Fibroblast of lung (primary cell): ENCODE results near the gene MYZAP. TPM values are rescaled to one million over a fixed set of nuclear protein-coding genes. Genes with fewer than 3 reads are reported as not detected.

Experiments
- DNase-seq, 2 donors: peaks; one replicate each; pipeline versions ENCODE4 v3.0.0 to v3.0.0-alpha.2; 2010; ENCODE audit warnings: low read depth in 2 of 2
- H2AFZ ChIP-seq: 2 replicates; pipeline ENCODE4 v1.5.1; 2012; ENCODE audit warnings: low read length, control low read depth, inconsistent platforms
- H3K27ac ChIP-seq: 2 replicates; pipeline ENCODE4 v1.5.1; 2011; ENCODE audit warnings: low read length, control low read depth; ENCODE audit not compliant: insufficient read depth
- H3K27me3 ChIP-seq: 2 replicates; pipeline ENCODE4 v1.5.1; 2011; ENCODE audit warnings: mild to moderate bottlenecking, low read length; ENCODE audit not compliant: control insufficient read depth, insufficient read depth
- H3K36me3 ChIP-seq: 2 replicates; pipeline ENCODE4 v1.5.1; 2011; ENCODE audit warnings: low read length; ENCODE audit not compliant: control insufficient read depth, insufficient read depth
- H3K4me1 ChIP-seq: 2 replicates; pipeline ENCODE4 v1.5.1; 2011; ENCODE audit warnings: low read length; ENCODE audit not compliant: control insufficient read depth, insufficient read depth; ENCODE audit errors: extremely low read depth
- H3K4me2 ChIP-seq: 2 replicates; pipeline ENCODE4 v1.5.1; 2011; ENCODE audit warnings: low read length, control low read depth; ENCODE audit not compliant: insufficient read depth; ENCODE audit errors: extremely low read depth
- H3K4me3 ChIP-seq, 4 experiments: fragments of 200-600 bp in 1 of 4; sonication (generic) in 1 of 4; replicated peaks in 1 of 4; 2 replicates each; pipeline ENCODE4 v1.5.1; 2011 to 2016; ENCODE audit warnings: low read length in 4 of 4, low read depth in 3 of 4, mild to moderate bottlenecking in 3 of 4, control low read depth in 2 of 4, inconsistent platforms in 1 of 4, mixed read lengths in 1 of 4; ENCODE audit not compliant: insufficient read depth in 1 of 4; ENCODE audit errors: control extremely low read depth in 1 of 4
- H3K79me2 ChIP-seq: 2 replicates; pipeline ENCODE4 v1.5.1; 2012; ENCODE audit warnings: mild to moderate bottlenecking, low read length, inconsistent platforms; ENCODE audit not compliant: control insufficient read depth, insufficient read depth
- H3K9ac ChIP-seq: 2 replicates; pipeline ENCODE4 v1.5.1; 2011; ENCODE audit warnings: mild to moderate bottlenecking, low read length, control low read depth; ENCODE audit not compliant: insufficient read depth
- H3K9me3 ChIP-seq: 2 replicates; pipeline ENCODE4 v1.5.1; 2012; ENCODE audit warnings: low read depth, low read length; ENCODE audit not compliant: control insufficient read depth, insufficient read depth
- H4K20me1 ChIP-seq: 2 replicates; pipeline ENCODE4 v1.5.1; 2011; ENCODE audit warnings: low read length; ENCODE audit not compliant: control insufficient read depth, insufficient read depth; ENCODE audit errors: extremely low read depth
- EZH2 ChIP-seq: IDR thresholded peaks from 2 replicates; pipeline ENCODE4 v1.5.1; 2012; ENCODE audit warnings: low read length, control low read depth, mild to moderate bottlenecking; ENCODE audit errors: missing control alignments
- polyA plus RNA-seq, 2 donors: library from polyadenylated mRNA; depleted of rRNA in 1 of 2; stranded (reverse) in 1 of 2; unstranded in 1 of 2; fragments of >200 nt; gene quantifications; 2 replicates each; pipeline ENCODE4 v1.2.1, GENCODE V29; 2011 to 2012; ENCODE audit warnings: missing spikeins in 1 of 2
- total RNA-seq: library from RNA; depleted of rRNA; stranded (reverse); fragments of >200 nt; gene quantifications from 2 replicates; pipeline ENCODE4 v1.2.1, GENCODE V29; 2014
- TF ChIP-seq, protein P1 (sequence below), 2 donors: IDR thresholded peaks in 1 of 2; conservative IDR thresholded peaks in 1 of 2; 1 replicate in 1 of 2; 2 replicates in 1 of 2; pipeline ENCODE4 v1.5.1; 2011 to 2012; ENCODE audit warnings: low read length in 2 of 2, control low read depth in 1 of 2, inconsistent platforms in 1 of 2, low read depth in 1 of 2, mild to moderate bottlenecking in 1 of 2

MYZAP gene
- total and polyA plus RNA-seq, 2 donors (not counting 1 experiment from before 2014, with no cell fraction given), result 0.17 TPM; not detected in 1

DNA sequence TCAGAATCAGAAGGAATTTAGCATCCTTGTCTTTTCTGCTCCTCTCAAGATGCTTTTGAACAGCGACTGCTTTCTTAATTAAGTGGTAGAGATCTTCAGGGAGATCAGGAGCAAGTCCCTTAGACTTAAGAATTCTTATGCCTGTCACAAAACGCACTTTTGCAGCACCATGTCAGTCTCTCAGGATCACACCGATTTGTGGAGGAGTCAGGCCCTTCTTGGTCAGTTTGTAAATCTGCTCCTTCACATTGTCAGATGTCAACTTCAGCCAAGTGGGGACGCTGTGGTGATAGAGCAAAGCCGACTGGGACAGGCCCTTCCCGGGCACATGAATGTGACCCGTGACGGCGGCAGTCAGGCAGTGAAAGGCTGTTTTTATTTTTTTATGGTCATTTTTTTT, 35.7 kb upstream of the MYZAP start:
- no peak for DNase-seq
- Histone ChIP-seq H4K20me1 (no peaks in the 10 kb centered on the region), H3K27ac (no peak overlapping the region), H3K9ac (no peak overlapping the region), H3K4me3 (no peak overlapping the region), H2AFZ (no peak overlapping the region), H3K4me1 (peaks cover 3% of the 10 kb centered on the region), H3K4me2 (no peak overlapping the region), H3K9me3 (no peaks in the 10 kb centered on the region), H3K79me2 (no peaks in the 10 kb centered on the region), H3K27me3 (no peaks in the 10 kb centered on the region), H3K36me3 (no peaks in the 10 kb centered on the region)
- TF ChIP-seq EZH2, result no peak
- TF ChIP-seq, protein P1, sequence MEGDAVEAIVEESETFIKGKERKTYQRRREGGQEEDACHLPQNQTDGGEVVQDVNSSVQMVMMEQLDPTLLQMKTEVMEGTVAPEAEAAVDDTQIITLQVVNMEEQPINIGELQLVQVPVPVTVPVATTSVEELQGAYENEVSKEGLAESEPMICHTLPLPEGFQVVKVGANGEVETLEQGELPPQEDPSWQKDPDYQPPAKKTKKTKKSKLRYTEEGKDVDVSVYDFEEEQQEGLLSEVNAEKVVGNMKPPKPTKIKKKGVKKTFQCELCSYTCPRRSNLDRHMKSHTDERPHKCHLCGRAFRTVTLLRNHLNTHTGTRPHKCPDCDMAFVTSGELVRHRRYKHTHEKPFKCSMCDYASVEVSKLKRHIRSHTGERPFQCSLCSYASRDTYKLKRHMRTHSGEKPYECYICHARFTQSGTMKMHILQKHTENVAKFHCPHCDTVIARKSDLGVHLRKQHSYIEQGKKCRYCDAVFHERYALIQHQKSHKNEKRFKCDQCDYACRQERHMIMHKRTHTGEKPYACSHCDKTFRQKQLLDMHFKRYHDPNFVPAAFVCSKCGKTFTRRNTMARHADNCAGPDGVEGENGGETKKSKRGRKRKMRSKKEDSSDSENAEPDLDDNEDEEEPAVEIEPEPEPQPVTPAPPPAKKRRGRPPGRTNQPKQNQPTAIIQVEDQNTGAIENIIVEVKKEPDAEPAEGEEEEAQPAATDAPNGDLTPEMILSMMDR (conservative IDR thresholded peaks at IDR 0.05 in 1 of 2, IDR thresholded peaks at IDR 0.05 in 1 of 2; ENCODE audit: low read depth in 1 of 2, low read length in 2 of 2), result no peak

DNA sequence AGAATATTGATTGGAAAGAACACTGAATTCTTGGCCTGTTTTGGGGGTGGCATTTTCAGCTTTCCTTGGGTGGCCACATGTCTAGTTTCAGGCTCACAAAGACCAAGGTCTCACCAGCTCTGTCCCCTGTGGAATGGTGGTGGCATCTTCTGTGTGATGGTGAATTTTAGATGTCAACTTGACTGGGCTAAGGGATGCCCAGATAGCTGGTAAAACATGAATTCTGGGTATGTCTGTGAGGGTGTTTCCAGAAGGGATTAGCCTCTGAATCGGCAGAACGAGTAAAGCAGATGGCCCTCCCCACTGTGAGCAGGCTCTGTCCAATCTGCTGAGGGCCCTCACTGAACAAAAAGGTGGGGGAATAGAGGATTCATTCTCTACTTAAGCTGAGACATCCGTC, 34.4 kb upstream of the MYZAP start:
- Histone ChIP-seq H3K4me3 (no peak overlapping the region), H3K27ac (no peak overlapping the region), H2AFZ (no peak overlapping the region), H3K9me3 (no peaks in the 10 kb centered on the region), H3K36me3 (no peaks in the 10 kb centered on the region), H3K79me2 (no peaks in the 10 kb centered on the region), H3K9ac (no peak overlapping the region), H3K27me3 (no peaks in the 10 kb centered on the region), H3K4me2 (no peak overlapping the region), H3K4me1 (no peaks in the 10 kb centered on the region), H4K20me1 (no peaks in the 10 kb centered on the region)
- no peak for DNase-seq
- TF ChIP-seq EZH2, result no peak

DNA sequence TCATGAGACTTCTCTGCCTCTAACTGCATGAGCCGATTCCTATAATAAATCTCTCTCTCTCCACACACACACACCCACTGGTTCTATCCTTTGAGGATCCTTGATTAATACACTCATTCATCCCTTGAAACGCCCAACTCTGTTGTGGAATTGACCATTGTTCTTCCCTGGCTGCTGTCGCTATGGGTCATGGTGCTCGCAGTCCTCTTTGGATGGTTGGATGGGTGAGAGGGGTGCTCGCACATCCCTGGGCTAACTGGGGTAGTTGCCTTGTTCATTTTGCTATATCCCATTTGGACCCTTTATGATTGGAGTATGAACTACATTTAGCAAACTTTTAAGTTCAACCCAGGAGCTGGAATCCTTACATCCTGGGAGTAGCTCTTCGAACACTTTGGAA, 33.9 kb upstream of the MYZAP start:
- no peak overlapping the region for H2AFZ ChIP-seq
- H3K4me2 ChIP-seq, result no peak overlapping the region
- no peaks in the 10 kb centered on the region for H3K27me3 ChIP-seq
- no peaks in the 10 kb centered on the region for H3K36me3 ChIP-seq
- H3K9me3 ChIP-seq, result no peaks in the 10 kb centered on the region
- H3K9ac ChIP-seq, result no peak overlapping the region
- no peak overlapping the region for H3K4me3 ChIP-seq
- no peak for TF ChIP-seq EZH2
- TF ChIP-seq, protein P1 (conservative IDR thresholded peaks at IDR 0.05 in 1 of 2, IDR thresholded peaks at IDR 0.05 in 1 of 2; ENCODE audit: low read depth in 1 of 2, low read length in 2 of 2), result no peak
- H3K27ac ChIP-seq, result no peak overlapping the region
- no peak for DNase-seq
- H3K79me2 ChIP-seq, result no peaks in the 10 kb centered on the region
- no peaks in the 10 kb centered on the region for H3K4me1 ChIP-seq
- no peaks in the 10 kb centered on the region for H4K20me1 ChIP-seq
